Breast epithelium (tissue), 3 donors: Measurements from ENCODE around the gene CTNNBL1.

ENCODE experiments used
- POLR2A ChIP-seq: fragments of 450-650 bp; IDR thresholded peaks from one replicate; pipeline ENCODE4 v1.6.1; 2016; ENCODE audit warnings: antibody characterized with exemption, mild to moderate bottlenecking, moderate library complexity
- POLR2AphosphoS5 ChIP-seq, 3 donors: sonication (generic); formaldehyde crosslinking; IDR thresholded peaks; one replicate each; pipeline ENCODE4 v1.6.1; 2017; ENCODE audit warnings: antibody characterized with exemption in 3 of 3
- TF ChIP-seq, protein P1 (sequence below), 3 donors: fragments of 450-650 bp; IDR thresholded peaks; one replicate each; pipeline ENCODE4 v1.5.1; 2016 to 2017; ENCODE audit warnings: antibody characterized with exemption in 3 of 3, mild to moderate bottlenecking in 3 of 3, moderate library complexity in 3 of 3

DNA sequence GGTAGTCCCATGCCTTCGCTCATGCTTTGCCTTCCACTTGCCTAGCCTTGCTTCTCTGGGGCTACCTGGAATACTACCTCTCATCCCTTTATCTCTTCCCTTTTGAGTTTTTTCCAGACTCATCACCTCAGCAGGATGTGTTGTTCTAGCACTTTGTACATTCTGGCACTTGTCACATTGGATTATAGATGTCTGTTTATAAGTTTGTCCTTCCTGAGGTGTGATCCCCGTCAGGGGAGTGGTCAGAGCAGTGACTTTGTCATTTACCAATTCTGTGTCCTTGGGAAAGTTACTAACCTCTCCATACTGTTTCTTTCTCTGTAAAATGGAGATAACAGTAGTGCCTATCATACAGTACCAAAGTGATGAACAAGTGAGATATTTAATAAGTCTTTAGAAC, 66.5 kb downstream of the CTNNBL1 start:
- TF ChIP-seq POLR2A (no peak), POLR2AphosphoS5 (IDR thresholded peaks at IDR 0.05) (no peak)
- TF ChIP-seq, protein P1, sequence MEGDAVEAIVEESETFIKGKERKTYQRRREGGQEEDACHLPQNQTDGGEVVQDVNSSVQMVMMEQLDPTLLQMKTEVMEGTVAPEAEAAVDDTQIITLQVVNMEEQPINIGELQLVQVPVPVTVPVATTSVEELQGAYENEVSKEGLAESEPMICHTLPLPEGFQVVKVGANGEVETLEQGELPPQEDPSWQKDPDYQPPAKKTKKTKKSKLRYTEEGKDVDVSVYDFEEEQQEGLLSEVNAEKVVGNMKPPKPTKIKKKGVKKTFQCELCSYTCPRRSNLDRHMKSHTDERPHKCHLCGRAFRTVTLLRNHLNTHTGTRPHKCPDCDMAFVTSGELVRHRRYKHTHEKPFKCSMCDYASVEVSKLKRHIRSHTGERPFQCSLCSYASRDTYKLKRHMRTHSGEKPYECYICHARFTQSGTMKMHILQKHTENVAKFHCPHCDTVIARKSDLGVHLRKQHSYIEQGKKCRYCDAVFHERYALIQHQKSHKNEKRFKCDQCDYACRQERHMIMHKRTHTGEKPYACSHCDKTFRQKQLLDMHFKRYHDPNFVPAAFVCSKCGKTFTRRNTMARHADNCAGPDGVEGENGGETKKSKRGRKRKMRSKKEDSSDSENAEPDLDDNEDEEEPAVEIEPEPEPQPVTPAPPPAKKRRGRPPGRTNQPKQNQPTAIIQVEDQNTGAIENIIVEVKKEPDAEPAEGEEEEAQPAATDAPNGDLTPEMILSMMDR (IDR thresholded peaks at IDR 0.05) = no peak
